ENCODE measurements around the gene SHANK3. TPM values are rescaled to one million over a fixed set of nuclear protein-coding genes. Genes with fewer than 3 reads are reported as not detected.

SHANK3 gene
- total RNA-seq, 4 donors from 2014 or later: 2.8 to 36.3 (median 10.8) TPM

GRCh38 chr22:50683086-50683993 is 10.7 kb downstream of the SHANK3 start:
- no peak for TF ChIP-seq CTCF (IDR thresholded peaks at IDR 0.05)
- TF ChIP-seq POLR2A (IDR thresholded peaks at IDR 0.05): no peak
- Histone ChIP-seq H3K9me3 (no peaks in the 10 kb centered on the region), H3K27ac (no peak overlapping the region), H3K4me1 (no peaks in the 10 kb centered on the region), H3K4me3 (no peak overlapping the region), H3K27me3 (no peaks in the 10 kb centered on the region), H3K36me3 (no peaks in the 10 kb centered on the region)
- peak in 2 of 3 donors; percentile 3 to 33 for DNase-seq

GRCh38 chr22:50683994-50684371 is 11.4 kb downstream of the SHANK3 start:
- peak in 2 of 3 donors; percentile 5 to 34 for DNase-seq
- TF ChIP-seq POLR2A (IDR thresholded peaks at IDR 0.05) (no peak), CTCF (IDR thresholded peaks at IDR 0.05) (no peak)
- H3K9me3 ChIP-seq: no peaks in the 10 kb centered on the region
- no peaks in the 10 kb centered on the region for H3K36me3 ChIP-seq
- no peak overlapping the region for H3K4me3 ChIP-seq
- H3K27me3 ChIP-seq: no peaks in the 10 kb centered on the region
- no peaks in the 10 kb centered on the region for H3K4me1 ChIP-seq
- H3K27ac ChIP-seq: no peak overlapping the region

- no peaks in the 10 kb centered on the region for H3K36me3 ChIP-seq
- H3K9me3 ChIP-seq: no peaks in the 10 kb centered on the region
- H3K4me1 ChIP-seq: no peaks in the 10 kb centered on the region
- H3K4me3 ChIP-seq: no peak overlapping the region
- DNase-seq: peak in 2 of 3 donors; percentile 1 to 17
- no peak overlapping the region for H3K27ac ChIP-seq
- TF ChIP-seq CTCF (IDR thresholded peaks at IDR 0.05) (no peak), POLR2A (IDR thresholded peaks at IDR 0.05) (no peak)
- no peaks in the 10 kb centered on the region for H3K27me3 ChIP-seq
Measured at GRCh38 chr22:50684501-50684900, 11.9 kb downstream of the SHANK3 start.

- DNase-seq: peak in 1 of 3 donors; percentile 23
- Histone ChIP-seq H3K4me3 (no peak overlapping the region), H3K27ac (no peak overlapping the region), H3K36me3 (no peaks in the 10 kb centered on the region), H3K27me3 (no peaks in the 10 kb centered on the region), H3K4me1 (no peaks in the 10 kb centered on the region), H3K9me3 (no peaks in the 10 kb centered on the region)
- TF ChIP-seq POLR2A (IDR thresholded peaks at IDR 0.05): no peak
- TF ChIP-seq CTCF (IDR thresholded peaks at IDR 0.05): no peak
Measured at GRCh38 chr22:50684986-50685385, 12.4 kb downstream of the SHANK3 start.

GRCh38 chr22:50686794-50687193 is 14.2 kb downstream of the SHANK3 start:
- Histone ChIP-seq H3K9me3 (no peaks in the 10 kb centered on the region), H3K4me3 (no peak overlapping the region), H3K4me1 (no peaks in the 10 kb centered on the region), H3K36me3 (no peaks in the 10 kb centered on the region), H3K27ac (no peak overlapping the region), H3K27me3 (no peaks in the 10 kb centered on the region)
- TF ChIP-seq CTCF (IDR thresholded peaks at IDR 0.05): no peak
- TF ChIP-seq POLR2A (IDR thresholded peaks at IDR 0.05): no peak
- DNase-seq: peak in 1 of 3 donors; percentile 18
